Bronchial epithelial cell (primary cell): Measurements from ENCODE around the gene OARD1. TPM values are rescaled to one million over a fixed set of nuclear protein-coding genes. Genes with fewer than 3 reads are reported as not detected.
"Not testable (repeated sequence)": the region's sequence is repeated elsewhere in the genome, so short reads cannot be mapped to it uniquely, and the experiment has no call there.

ENCODE experiments used
- DNase-seq: peaks from one replicate; pipeline ENCODE4 v3.0.0-alpha.2; 2010; ENCODE audit warnings: low read depth
- FAIRE-seq: peaks from 2 replicates; lab custom pipeline; 2011; peaks lifted over from hg19 to GRCh38; lab: Jason Lieb, UNC
- H3K27me3 ChIP-seq: 2 replicates; pipeline ENCODE4 v1.5.1; 2011; ENCODE audit warnings: low read length; ENCODE audit not compliant: control insufficient read depth, insufficient read depth
- H3K36me3 ChIP-seq: 2 replicates; pipeline ENCODE4 v1.5.1; 2011; ENCODE audit warnings: low read length; ENCODE audit not compliant: control insufficient read depth, insufficient read depth
- H3K4me3 ChIP-seq: 2 replicates; pipeline ENCODE4 v1.5.1; 2011; ENCODE audit warnings: mild to moderate bottlenecking, low read depth, low read length, control low read depth
- total RNA-seq: library from RNA; depleted of rRNA; stranded (reverse); fragments of >200 nt; gene quantifications from 2 replicates; pipeline ENCODE4 v1.2.1, GENCODE V29; 2014
- TF ChIP-seq, protein P1 (sequence below): IDR thresholded peaks from 2 replicates; pipeline ENCODE4 v1.5.1; 2011; ENCODE audit warnings: mild to moderate bottlenecking, moderate library complexity, low read length, control low read depth, inconsistent platforms; ENCODE audit not compliant: insufficient read depth, severe bottlenecking

OARD1 gene
- total RNA-seq, 1 donor from 2014 or later: 19.5 TPM

- Histone ChIP-seq H3K36me3 (no peaks in the 10 kb centered on the region), H3K4me3 (no peak overlapping the region), H3K27me3 (no peaks in the 10 kb centered on the region)
- TF ChIP-seq, protein P1, sequence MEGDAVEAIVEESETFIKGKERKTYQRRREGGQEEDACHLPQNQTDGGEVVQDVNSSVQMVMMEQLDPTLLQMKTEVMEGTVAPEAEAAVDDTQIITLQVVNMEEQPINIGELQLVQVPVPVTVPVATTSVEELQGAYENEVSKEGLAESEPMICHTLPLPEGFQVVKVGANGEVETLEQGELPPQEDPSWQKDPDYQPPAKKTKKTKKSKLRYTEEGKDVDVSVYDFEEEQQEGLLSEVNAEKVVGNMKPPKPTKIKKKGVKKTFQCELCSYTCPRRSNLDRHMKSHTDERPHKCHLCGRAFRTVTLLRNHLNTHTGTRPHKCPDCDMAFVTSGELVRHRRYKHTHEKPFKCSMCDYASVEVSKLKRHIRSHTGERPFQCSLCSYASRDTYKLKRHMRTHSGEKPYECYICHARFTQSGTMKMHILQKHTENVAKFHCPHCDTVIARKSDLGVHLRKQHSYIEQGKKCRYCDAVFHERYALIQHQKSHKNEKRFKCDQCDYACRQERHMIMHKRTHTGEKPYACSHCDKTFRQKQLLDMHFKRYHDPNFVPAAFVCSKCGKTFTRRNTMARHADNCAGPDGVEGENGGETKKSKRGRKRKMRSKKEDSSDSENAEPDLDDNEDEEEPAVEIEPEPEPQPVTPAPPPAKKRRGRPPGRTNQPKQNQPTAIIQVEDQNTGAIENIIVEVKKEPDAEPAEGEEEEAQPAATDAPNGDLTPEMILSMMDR: no peak
- no peak for DNase-seq
- no peak for FAIRE-seq
These were observed 46.1 kb downstream of the OARD1 start for GRCh38 chr6:41025966-41026530.

DNA sequence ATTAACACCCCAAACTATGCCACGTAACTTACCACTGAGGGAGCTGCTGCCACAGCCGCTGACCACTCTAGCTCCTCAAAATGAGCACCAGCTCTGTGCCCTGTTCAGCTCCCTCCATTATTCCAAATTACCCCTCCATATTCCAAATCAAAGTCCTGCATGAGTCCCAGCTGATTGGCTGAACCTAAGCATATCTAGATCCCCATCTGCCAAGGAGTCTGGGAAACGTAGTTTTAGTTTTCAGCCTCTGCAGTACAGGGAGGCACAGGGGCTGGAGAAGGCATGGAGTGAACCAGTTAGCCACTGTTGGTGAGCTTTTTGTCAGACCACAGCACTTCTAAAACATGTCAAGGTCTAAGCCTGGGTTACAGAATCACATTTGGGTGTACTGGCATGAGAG is 49.0 kb downstream of the OARD1 start:
- no peaks in the 10 kb centered on the region for H3K27me3 ChIP-seq
- TF ChIP-seq, protein P1: no peak
- no peak overlapping the region for H3K4me3 ChIP-seq
- DNase-seq (no peak), FAIRE-seq (no peak)
- H3K36me3 ChIP-seq: no peaks in the 10 kb centered on the region

DNA sequence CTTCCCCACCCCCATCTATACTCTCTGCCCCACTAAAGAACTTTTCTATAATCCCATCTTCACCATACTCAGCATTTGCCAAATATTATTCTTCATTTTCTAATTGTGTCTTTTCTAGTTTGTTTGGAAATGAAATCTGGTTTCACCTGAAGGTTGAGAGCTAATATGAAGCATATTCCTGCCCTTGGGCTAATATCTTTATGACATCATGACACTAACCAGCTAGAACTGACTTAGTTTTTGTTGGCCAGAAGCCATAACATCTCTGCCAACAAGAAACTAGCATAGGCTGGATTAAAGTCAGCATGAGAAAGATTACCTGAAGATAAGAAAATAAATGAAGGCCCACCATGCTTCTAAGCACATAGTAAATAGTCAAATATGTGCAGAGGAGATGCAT is 49.9 kb downstream of the OARD1 start:
- DNase-seq (peak; percentile 90), FAIRE-seq (no peak)

DNA sequence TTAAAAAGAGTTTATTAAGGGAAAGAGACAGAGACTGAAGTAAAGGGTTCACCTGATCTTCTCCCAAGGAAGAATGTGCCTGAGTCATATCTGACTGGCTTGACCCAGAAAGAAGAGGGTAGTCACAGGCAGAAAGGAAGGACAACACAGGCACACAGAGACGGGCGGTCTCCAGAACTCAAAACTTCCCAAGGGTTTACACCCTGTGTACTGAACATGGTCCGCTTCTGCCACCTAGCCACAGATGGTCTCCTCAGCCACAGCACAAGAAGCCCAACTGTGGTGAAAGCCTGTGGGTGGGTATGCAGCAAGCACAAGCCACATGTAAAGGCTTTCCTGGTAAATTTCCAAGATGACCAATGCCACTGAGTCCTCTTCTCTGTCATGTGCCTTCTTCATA is 50.3 kb downstream of the OARD1 start:
- TF ChIP-seq, protein P1: peak; percentile 4
- no peak for FAIRE-seq
- H3K36me3 ChIP-seq: no peaks in the 10 kb centered on the region
- H3K4me3 ChIP-seq: no peak overlapping the region
- no peaks in the 10 kb centered on the region for H3K27me3 ChIP-seq
- DNase-seq: peak; percentile 71

More for the DNA sequence above, 49.9 kb downstream of the OARD1 start:
- TF ChIP-seq, protein P1: no peak
- Histone ChIP-seq H3K36me3 (no peaks in the 10 kb centered on the region), H3K4me3 (no peak overlapping the region), H3K27me3 (no peaks in the 10 kb centered on the region)

DNA sequence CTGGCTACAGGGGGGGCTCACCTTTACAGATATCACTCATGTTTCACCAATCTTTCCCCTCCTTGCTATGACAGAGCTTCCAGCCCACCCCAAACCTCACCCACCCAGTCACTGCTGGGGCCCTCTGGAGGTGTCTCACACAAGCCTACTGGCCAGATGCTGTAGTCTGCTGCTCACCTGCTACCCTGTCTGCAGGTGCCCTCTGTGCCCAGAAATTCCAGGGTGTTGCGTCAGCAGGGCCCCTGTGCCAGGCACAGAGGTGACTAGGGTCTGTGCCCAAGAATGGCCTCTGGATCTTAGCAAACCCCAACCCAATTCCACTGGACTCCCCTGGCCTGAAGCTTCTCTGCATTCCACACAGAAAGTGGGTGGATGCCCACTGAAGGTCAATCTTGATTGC is 54.5 kb downstream of the OARD1 start:
- Histone ChIP-seq H3K4me3 (no peak overlapping the region), H3K36me3 (no peaks in the 10 kb centered on the region), H3K27me3 (no peaks in the 10 kb centered on the region)
- FAIRE-seq (no peak), DNase-seq (no peak)
- TF ChIP-seq, protein P1: no peak

DNA sequence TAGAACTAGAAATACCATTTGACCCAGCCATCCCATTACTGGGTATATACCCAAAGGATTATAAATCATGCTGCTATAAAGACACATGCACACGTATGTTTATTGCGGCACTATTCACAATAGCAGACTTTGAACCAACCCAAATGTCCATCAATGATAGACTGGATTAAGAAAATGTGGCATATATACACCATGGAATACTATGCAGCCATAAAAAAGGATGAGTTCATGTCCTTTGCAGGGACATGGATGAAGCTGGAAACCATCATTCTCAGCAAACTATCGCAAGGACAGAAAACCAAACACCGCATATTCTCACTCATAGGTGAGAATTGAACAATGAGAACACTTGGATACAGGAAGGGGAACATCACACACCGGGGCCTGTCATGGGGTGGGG is 56.3 kb downstream of the OARD1 start:
- not testable (repeated sequence) for H3K27me3 ChIP-seq, FAIRE-seq, H3K4me3 ChIP-seq, DNase-seq, H3K36me3 ChIP-seq
